Measurements from ENCODE around the gene C9orf85.

- TF ChIP-seq CTCF (IDR thresholded peaks at IDR 0.05; ENCODE audit: insufficient read depth, low read length, poor library complexity, severe bottlenecking) (no peak), EZH2phosphoT487 (conservative IDR thresholded peaks at IDR 0.05; ENCODE audit: low read length) (no peak)
These were observed 18.5 kb downstream of the C9orf85 start for GRCh38 chr9:71929791-71930440.
